Tibial nerve (tissue), 4 donors: ENCODE results near the gene PARVG. TPM values are rescaled to one million over a fixed set of nuclear protein-coding genes. Genes with fewer than 3 reads are reported as not detected.

ENCODE experiments used
- DNase-seq, 2 donors: peaks; one replicate each; pipeline ENCODE4 v3.0.0-alpha.2; 2019; ENCODE audit warnings: low spot score in 2 of 2
- H3K27ac ChIP-seq, 4 donors: fragments of 200-600 bp; sonication (generic) in 3 of 4; one replicate each; pipeline ENCODE4 v1.5.1; 2017 to 2019; ENCODE audit warnings: mild to moderate bottlenecking in 1 of 4
- H3K27me3 ChIP-seq, 2 donors: fragments of 200-600 bp; sonication (generic) in 1 of 2; one replicate each; pipeline versions ENCODE4 v1.5.1 to v1.6.0; 2017 to 2019
- H3K36me3 ChIP-seq, 3 donors: fragments of 200-600 bp; sonication (generic); one replicate each; pipeline ENCODE4 v1.5.1; 2018 to 2019
- H3K4me1 ChIP-seq, 4 donors: fragments of 200-600 bp; sonication (generic) in 3 of 4; one replicate each; pipeline ENCODE4 v1.5.1; 2017 to 2019
- H3K4me3 ChIP-seq, 4 donors: fragments of 200-600 bp; sonication (generic) in 3 of 4; one replicate each; pipeline ENCODE4 v1.5.1; 2017 to 2019; ENCODE audit warnings: mild to moderate bottlenecking in 1 of 4, moderate library complexity in 1 of 4
- H3K9me3 ChIP-seq, 4 donors: fragments of 200-600 bp; sonication (generic) in 3 of 4; one replicate each; pipeline ENCODE4 v1.5.1; 2017 to 2019
- CTCF ChIP-seq, 5 experiments: fragments of 200-600 bp in 3 of 5; fragments of 450-650 bp in 2 of 5; sonication (generic) in 3 of 5; IDR thresholded peaks; one replicate each; pipeline ENCODE4 v1.5.1; 2016 to 2019; ENCODE audit warnings: antibody characterized with exemption in 5 of 5, mild to moderate bottlenecking in 3 of 5, moderate library complexity in 2 of 5
- EP300 ChIP-seq, 2 donors: sonication (generic); formaldehyde crosslinking; IDR thresholded peaks; one replicate each; pipeline ENCODE4 v1.6.1; 2017; ENCODE audit warnings: antibody characterized with exemption in 2 of 2, mild to moderate bottlenecking in 1 of 2
- POLR2A ChIP-seq, 2 donors: fragments of 450-650 bp; IDR thresholded peaks; one replicate each; pipeline ENCODE4 v1.6.1; 2017; ENCODE audit warnings: antibody characterized with exemption in 2 of 2, mild to moderate bottlenecking in 2 of 2, moderate library complexity in 2 of 2
- WGBS, 2 donors: methylation state at CpG; one replicate each; pipeline ENCODE4 v1.1.5; 2018; 5-methylcytosine and 5-hydroxymethylcytosine counted together
- total RNA-seq, 4 donors: library from RNA; depleted of rRNA; stranded (reverse); fragments of >200 nt; gene quantifications; one replicate each; pipeline ENCODE4 v1.1.0, GENCODE V29; 2016

The PARVG gene
- total RNA-seq, 4 donors from 2014 or later: 18.8 to 140 (median 34.9) TPM

DNA sequence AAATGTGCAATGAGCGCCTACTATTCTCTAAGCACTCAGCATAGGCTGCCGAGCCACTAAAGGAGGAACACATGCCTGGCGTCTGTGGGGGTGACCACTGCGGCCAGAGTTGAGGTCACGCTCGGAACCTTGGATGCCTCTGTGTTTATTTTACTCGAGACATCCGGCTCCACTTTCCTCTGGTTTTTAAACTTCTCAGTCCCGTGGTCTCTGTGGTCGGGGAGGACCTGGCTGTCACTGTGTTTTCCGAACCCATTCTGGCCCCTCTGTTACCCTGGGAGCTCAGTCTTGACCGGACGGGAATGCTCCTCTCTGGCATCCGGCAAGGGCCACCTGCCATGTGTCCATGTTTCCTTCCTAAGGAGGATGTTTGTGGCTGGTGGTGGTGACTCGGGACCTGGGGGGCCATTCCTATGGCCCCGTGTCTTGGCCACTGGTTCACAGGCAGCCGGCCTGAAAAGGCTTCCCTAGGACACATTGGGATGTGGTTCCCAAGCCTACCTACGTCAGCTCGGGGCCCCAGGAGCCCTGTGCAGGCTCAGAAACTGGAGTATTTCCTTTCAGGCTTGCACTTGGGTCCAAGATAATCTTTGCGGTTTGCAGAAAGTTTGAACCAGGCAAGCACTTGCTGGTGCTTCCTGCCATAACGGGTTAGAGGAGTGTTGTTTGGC is 46.7 kb upstream of the PARVG start:
- H3K27ac ChIP-seq: no peak overlapping the region
- peaks cover 0 to 7% (median 0%) of the 10 kb centered on the region in 4 donors for H3K4me1 ChIP-seq
- peak in 1 of 2 donors; percentile 8 for DNase-seq
- no peaks in the 10 kb centered on the region for H3K27me3 ChIP-seq
- peaks cover 0 to 72% (median 0%) of the 10 kb centered on the region in 3 donors for H3K36me3 ChIP-seq
- whole genome bisulfite sequencing, 2 donors: 75 to 84% methylated on average over 21 of the region's 21 CpGs
- no peak for TF ChIP-seq POLR2A (IDR thresholded peaks at IDR 0.05)
- TF ChIP-seq EP300 (IDR thresholded peaks at IDR 0.05): peak in 1 of 2 donors; percentile 8
- TF ChIP-seq CTCF (IDR thresholded peaks at IDR 0.05): no peak
- H3K9me3 ChIP-seq: peaks cover 0 to 34% (median 5%) of the 10 kb centered on the region in 4 donors
- no peak overlapping the region for H3K4me3 ChIP-seq

DNA sequence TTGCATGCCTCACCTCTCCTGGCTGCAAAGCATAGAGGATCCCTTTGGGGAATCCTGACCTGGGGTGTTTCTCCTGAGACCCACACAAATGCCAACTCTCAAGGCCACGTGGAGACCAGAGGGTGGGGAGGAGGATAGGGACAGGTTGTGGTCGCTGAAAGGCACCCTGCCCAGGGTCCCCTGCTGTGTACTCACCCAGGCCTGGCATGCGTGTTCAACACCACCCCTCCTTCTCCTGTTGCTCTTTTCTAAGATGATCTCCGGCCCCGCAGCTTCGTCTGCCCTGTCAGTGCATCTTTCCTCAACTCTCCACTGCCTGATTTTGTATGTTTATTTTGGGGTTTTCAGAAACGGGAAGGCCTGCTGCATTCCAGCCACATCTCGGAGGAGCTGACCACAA is 44.6 kb upstream of the PARVG start:
- TF ChIP-seq POLR2A (IDR thresholded peaks at IDR 0.05) (no peak), EP300 (IDR thresholded peaks at IDR 0.05) (no peak), CTCF (IDR thresholded peaks at IDR 0.05) (no peak)
- no peak overlapping the region for H3K4me3 ChIP-seq
- no peaks in the 10 kb centered on the region for H3K27me3 ChIP-seq
- H3K27ac ChIP-seq: no peak overlapping the region
- 95 to 97% methylated on average over 8 of the region's 8 CpGs for WGBS, 2 donors
- H3K36me3 ChIP-seq: peaks cover 0 to 85% (median 0%) of the 10 kb centered on the region in 3 donors
- no peak for DNase-seq
- H3K9me3 ChIP-seq: peaks cover 0 to 34% (median 5%) of the 10 kb centered on the region in 4 donors
- no peaks in the 10 kb centered on the region for H3K4me1 ChIP-seq

DNA sequence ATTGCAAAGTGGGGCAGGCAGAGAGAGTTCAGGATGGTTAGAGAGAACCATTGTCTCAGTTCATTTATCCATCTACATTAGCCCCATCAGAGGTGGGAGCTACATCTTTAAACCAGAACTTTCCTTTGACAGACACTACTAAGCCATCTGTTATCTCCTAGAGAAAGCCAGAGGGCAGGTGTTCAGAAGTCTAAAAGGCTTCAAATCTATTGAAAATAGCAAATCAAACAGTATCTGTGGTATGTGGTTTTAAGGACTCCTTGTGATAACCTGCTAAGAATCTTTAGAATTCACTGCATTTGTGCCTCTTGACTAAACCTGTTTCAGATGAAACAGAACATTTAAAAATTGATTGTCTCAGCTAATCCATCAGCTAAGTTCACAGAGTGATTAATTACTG is 43.9 kb upstream of the PARVG start:
- no peaks in the 10 kb centered on the region for H3K4me1 ChIP-seq
- H3K27me3 ChIP-seq: no peaks in the 10 kb centered on the region
- H3K36me3 ChIP-seq: peaks cover 0 to 85% (median 0%) of the 10 kb centered on the region in 3 donors
- peaks cover 0 to 34% (median 5%) of the 10 kb centered on the region in 4 donors for H3K9me3 ChIP-seq
- no peak for DNase-seq
- no peak overlapping the region for H3K27ac ChIP-seq
- no peak overlapping the region for H3K4me3 ChIP-seq
- TF ChIP-seq EP300 (IDR thresholded peaks at IDR 0.05): no peak
- no peak for TF ChIP-seq POLR2A (IDR thresholded peaks at IDR 0.05)
- TF ChIP-seq CTCF (IDR thresholded peaks at IDR 0.05): no peak

DNA sequence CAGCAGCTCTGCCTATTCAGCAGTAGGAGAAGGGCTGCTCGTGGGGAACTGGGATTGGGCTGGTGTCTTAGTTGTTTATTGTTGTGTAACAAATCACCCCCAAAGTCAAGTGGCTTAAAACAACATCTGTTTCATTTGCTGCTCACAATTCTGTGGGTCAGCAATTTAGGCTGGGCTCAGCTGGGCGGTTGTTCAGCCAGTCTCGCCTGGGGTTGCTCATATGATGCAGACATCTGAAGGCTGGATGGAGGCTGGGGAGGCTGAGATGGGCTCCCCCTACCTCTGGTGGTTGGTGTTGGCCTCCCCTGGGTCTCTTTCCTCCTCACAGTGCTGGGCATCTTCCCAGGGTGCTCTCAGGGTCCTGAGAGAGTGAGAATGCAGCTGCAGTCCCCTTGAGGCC is 43.3 kb upstream of the PARVG start:
- H3K27me3 ChIP-seq: no peaks in the 10 kb centered on the region
- H3K9me3 ChIP-seq: peaks cover 0 to 34% (median 5%) of the 10 kb centered on the region in 4 donors
- WGBS, 2 donors: 96 to 97% methylated on average over 3 of the region's 3 CpGs
- no peaks in the 10 kb centered on the region for H3K4me1 ChIP-seq
- peaks cover 0 to 80% (median 0%) of the 10 kb centered on the region in 3 donors for H3K36me3 ChIP-seq
- no peak overlapping the region for H3K27ac ChIP-seq
- H3K4me3 ChIP-seq: no peak overlapping the region
- TF ChIP-seq EP300 (IDR thresholded peaks at IDR 0.05): no peak
- no peak for TF ChIP-seq POLR2A (IDR thresholded peaks at IDR 0.05)
- TF ChIP-seq CTCF (IDR thresholded peaks at IDR 0.05): no peak
- no peak for DNase-seq

DNA sequence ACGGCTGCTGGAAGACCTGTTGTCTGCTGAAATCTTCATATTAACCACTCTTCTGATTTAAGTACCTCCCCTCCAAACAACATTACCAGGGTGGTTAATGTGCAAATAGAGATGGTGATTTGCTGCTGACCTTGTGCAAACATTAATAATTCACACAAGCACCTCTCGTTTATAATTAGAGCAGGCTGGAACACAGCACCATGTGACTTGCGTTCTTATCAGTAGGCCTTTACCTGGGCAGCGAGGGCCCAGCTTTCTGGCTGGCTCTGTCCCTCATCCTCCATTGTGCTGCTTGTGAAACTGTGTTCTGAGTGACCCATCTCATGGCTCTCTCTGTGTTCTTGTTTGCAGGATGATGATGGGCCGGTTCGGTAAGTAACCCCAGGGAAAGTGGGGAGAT is 41.0 kb upstream of the PARVG start:
- H3K27me3 ChIP-seq: no peaks in the 10 kb centered on the region
- H3K4me3 ChIP-seq: no peak overlapping the region
- H3K9me3 ChIP-seq: peaks cover 0 to 34% (median 5%) of the 10 kb centered on the region in 4 donors
- DNase-seq: no peak
- TF ChIP-seq EP300 (IDR thresholded peaks at IDR 0.05) (no peak), POLR2A (IDR thresholded peaks at IDR 0.05) (no peak), CTCF (IDR thresholded peaks at IDR 0.05) (no peak)
- peaks cover 0 to 56% (median 0%) of the 10 kb centered on the region in 3 donors for H3K36me3 ChIP-seq
- 87 to 89% methylated on average over 6 of the region's 6 CpGs for WGBS, 2 donors
- no peaks in the 10 kb centered on the region for H3K4me1 ChIP-seq
- H3K27ac ChIP-seq: no peak overlapping the region
